CD14-positive monocyte (primary cell): ENCODE measurements around the gene RNF130. TPM values are rescaled to one million over a fixed set of nuclear protein-coding genes. Genes with fewer than 3 reads are reported as not detected.

ENCODE experiments used
- DNase-seq, 3 donors: peaks; one replicate each; pipeline ENCODE4 v3.0.0-alpha.2; 2011 to 2022
- H2AFZ ChIP-seq: 2 replicates; pipeline ENCODE4 v1.6.0; 2012; ENCODE audit warnings: mild to moderate bottlenecking, low read depth, low read length, inconsistent platforms; ENCODE audit not compliant: insufficient read depth, poor library complexity, severe bottlenecking
- H3K27ac ChIP-seq, 2 donors: 1 replicate in 1 of 2; 2 replicates in 1 of 2; pipeline ENCODE4 v1.5.1; 2012 to 2013; ENCODE audit warnings: low read length in 2 of 2, control low read depth in 1 of 2, inconsistent platforms in 1 of 2, low read depth in 1 of 2, mild to moderate bottlenecking in 1 of 2
- H3K27me3 ChIP-seq, 2 donors: one replicate each; pipeline versions ENCODE4 v1.6.0 to v1.6.1; 2011 to 2013; ENCODE audit warnings: low read length in 2 of 2; ENCODE audit not compliant: control insufficient read depth in 2 of 2, insufficient read depth in 2 of 2
- H3K36me3 ChIP-seq, 2 donors: replicated peaks in 1 of 2; 1 replicate in 1 of 2; 2 replicates in 1 of 2; pipeline versions ENCODE4 v1.5.1 to v1.6.1; 2012 to 2013; ENCODE audit warnings: low read length in 2 of 2, control low read depth in 1 of 2, inconsistent platforms in 1 of 2, mild to moderate bottlenecking in 1 of 2; ENCODE audit not compliant: insufficient read depth in 2 of 2, control insufficient read depth in 1 of 2
- H3K4me1 ChIP-seq, 2 donors: 1 replicate in 1 of 2; 2 replicates in 1 of 2; pipeline versions ENCODE4 v1.5.1 to v1.6.1; 2012 to 2013; ENCODE audit warnings: low read length in 2 of 2, control low read depth in 1 of 2, inconsistent platforms in 1 of 2, mild to moderate bottlenecking in 1 of 2, moderate library complexity in 1 of 2; ENCODE audit not compliant: insufficient read depth in 2 of 2, control insufficient read depth in 1 of 2
- H3K4me2 ChIP-seq: replicated peaks from 2 replicates; pipeline ENCODE3; 2012; ENCODE audit warnings: low read length, moderate library complexity, mild to moderate bottlenecking; ENCODE audit not compliant: poor library complexity, severe bottlenecking; ENCODE audit errors: extremely low read depth
- H3K4me3 ChIP-seq, 3 experiments: fragments of 200-600 bp in 1 of 3; sonication (generic) in 1 of 3; replicated peaks in 1 of 3; 1 replicate in 2 of 3; 2 replicates in 1 of 3; pipeline ENCODE4 v1.5.1; 2011 to 2013; ENCODE audit warnings: low read length in 3 of 3, mild to moderate bottlenecking in 3 of 3, control low read depth in 2 of 3, low read depth in 2 of 3, inconsistent platforms in 1 of 3, moderate library complexity in 1 of 3
- H3K79me2 ChIP-seq: 2 replicates; pipeline ENCODE4 v1.6.0; 2012; ENCODE audit warnings: mild to moderate bottlenecking, control low read depth, inconsistent platforms, low read length, moderate library complexity; ENCODE audit not compliant: insufficient read depth
- H3K9ac ChIP-seq: 2 replicates; pipeline ENCODE4 v1.6.0; 2017; ENCODE audit warnings: low read length, mild to moderate bottlenecking; ENCODE audit not compliant: insufficient read depth, poor library complexity, severe bottlenecking
- H3K9me3 ChIP-seq, 2 donors: replicated peaks in 1 of 2; 1 replicate in 1 of 2; 2 replicates in 1 of 2; pipeline versions ENCODE4 v1.5.1 to v1.6.1; 2012 to 2013; ENCODE audit warnings: low read length in 2 of 2, control low read depth in 1 of 2; ENCODE audit not compliant: control insufficient read depth in 1 of 2, insufficient read depth in 1 of 2
- H4K20me1 ChIP-seq: 2 replicates; pipeline ENCODE4 v1.6.0; 2012; ENCODE audit warnings: mild to moderate bottlenecking, low read length, control low read depth, moderate library complexity; ENCODE audit not compliant: insufficient read depth
- H3K27ac Mint-ChIP-seq, 7 donors: one replicate each; pipeline ENCODE4 v1.8.0; 2020; ENCODE audit warnings: mild to moderate bottlenecking in 7 of 7, mixed read lengths in 7 of 7, moderate library complexity in 6 of 7, inconsistent platforms in 2 of 7
- H3K27me3 Mint-ChIP-seq, 3 donors: one replicate each; pipeline ENCODE4 v1.8.0; 2021 to 2022; ENCODE audit warnings: low read depth in 3 of 3, mild to moderate bottlenecking in 3 of 3, mixed read lengths in 3 of 3, moderate library complexity in 3 of 3, inconsistent platforms in 1 of 3
- H3K36me3 Mint-ChIP-seq, 2 donors: one replicate each; pipeline ENCODE4 v1.8.0; 2020; ENCODE audit warnings: mixed read lengths in 2 of 2, inconsistent platforms in 1 of 2, mild to moderate bottlenecking in 1 of 2
- H3K4me1 Mint-ChIP-seq: one replicate; pipeline ENCODE4 v1.8.0; 2020; ENCODE audit warnings: mild to moderate bottlenecking, mixed read lengths
- H3K4me3 Mint-ChIP-seq, 2 donors: one replicate each; pipeline ENCODE4 v1.8.0; 2020; ENCODE audit warnings: mild to moderate bottlenecking in 2 of 2, mixed read lengths in 2 of 2, moderate library complexity in 1 of 2
- H3K9me3 Mint-ChIP-seq, 7 donors: one replicate each; pipeline ENCODE4 v1.8.0; 2020 to 2022; ENCODE audit warnings: mixed read lengths in 7 of 7, mild to moderate bottlenecking in 6 of 7, moderate library complexity in 6 of 7, inconsistent platforms in 2 of 7
- CTCF ChIP-seq: fragments of 200-600 bp; IDR thresholded peaks from one replicate; pipeline ENCODE4 v1.8.0; 2022; ENCODE audit warnings: antibody characterized with exemption, mild to moderate bottlenecking
- WGBS: methylation state at CpG from one replicate; pipeline ENCODE4 v1.1.5; 2013; ENCODE audit warnings: missing lambda C conversion rate; ENCODE audit not compliant: insufficient coverage; 5-methylcytosine and 5-hydroxymethylcytosine counted together
- intact Hi-C, 2 donors: fragments of 100-400 bp; cut with micrococcal nuclease; formaldehyde crosslinking; loops; one replicate each; pipeline versions ENCODE4 v1.15.0 to v1.15.1; 2023
- polyA plus RNA-seq, 3 donors: library from polyadenylated mRNA; depleted of rRNA in 1 of 3; unstranded in 2 of 3; stranded (reverse) in 1 of 3; fragments of 300-500 nt in 2 of 3; fragments of >200 nt in 1 of 3; fragmentation: Illumina TruSeq in 2 of 3; gene quantifications; 1 replicate in 2 of 3; 2 replicates in 1 of 3; pipeline ENCODE4 v1.2.3, GENCODE V29; 2012 to 2021

RNF130 gene
- polyA plus RNA-seq, 3 donors: 294 to 439 (median 376) TPM

- H4K20me1 ChIP-seq: no peaks in the 10 kb centered on the region
- intact Hi-C loops: no loop called here
- H3K27me3 ChIP-seq: peaks cover 2 to 13% of the 10 kb centered on the region in 2 donors
- no peak overlapping the region for H3K27ac ChIP-seq
- peaks cover 14 to 29% (median 16%) of the 10 kb centered on the region in 3 donors for H3K27me3 Mint-ChIP-seq
- H3K4me3 ChIP-seq: no peak overlapping the region
- peaks cover 26% of the 10 kb centered on the region for H3K4me1 Mint-ChIP-seq
- peaks cover 0 to 11% of the 10 kb centered on the region in 2 donors for H3K36me3 Mint-ChIP-seq
- no peak for TF ChIP-seq CTCF
- DNase-seq: no peak
- peaks cover 0 to 17% (median 12%) of the 10 kb centered on the region in 7 donors for H3K9me3 Mint-ChIP-seq
- no peak overlapping the region for H2AFZ ChIP-seq
- 94% methylated on average over 12 of the region's 17 CpGs for WGBS
- peak overlapping the region in 1 of 7 donors; percentile 36 for H3K27ac Mint-ChIP-seq
- no peaks in the 10 kb centered on the region for H3K79me2 ChIP-seq
- no peaks in the 10 kb centered on the region for H3K36me3 ChIP-seq
- H3K4me1 ChIP-seq: peaks cover 12 to 13% of the 10 kb centered on the region in 2 donors
- H3K4me2 ChIP-seq: no peak overlapping the region
- peaks cover 7 to 9% of the 10 kb centered on the region in 2 donors for H3K9me3 ChIP-seq
- H3K4me3 Mint-ChIP-seq: no peak overlapping the region
- no peak overlapping the region for H3K9ac ChIP-seq
Measured at GRCh38 chr5:180082633-180083420, 11.3 kb upstream of the RNF130 start.

GRCh38 chr5:180081481-180081880, 9.9 kb upstream of the RNF130 start:
- Mint-ChIP-seq H3K9me3 (peaks cover 0 to 17% (median 12%) of the 10 kb centered on the region in 7 donors), H3K4me3 (peak overlapping the region in 1 of 2 donors; percentile 30), H3K4me1 (peaks cover 26% of the 10 kb centered on the region), H3K36me3 (peaks cover 0 to 11% of the 10 kb centered on the region in 2 donors), H3K27me3 (peaks cover 12 to 29% (median 16%) of the 10 kb centered on the region in 3 donors), H3K27ac (no peak overlapping the region)
- Histone ChIP-seq H3K79me2 (no peaks in the 10 kb centered on the region), H3K4me2 (no peak overlapping the region), H4K20me1 (no peaks in the 10 kb centered on the region), H3K27ac (no peak overlapping the region), H3K9ac (no peak overlapping the region), H3K9me3 (peaks cover 7 to 9% of the 10 kb centered on the region in 2 donors), H3K36me3 (no peaks in the 10 kb centered on the region), H3K4me3 (no peak overlapping the region), H2AFZ (no peak overlapping the region), H3K4me1 (peaks cover 12 to 13% of the 10 kb centered on the region in 2 donors), H3K27me3 (peaks cover 2 to 13% of the 10 kb centered on the region in 2 donors)
- DNase-seq: no peak
- intact Hi-C loops: no loop called here
- TF ChIP-seq CTCF: no peak
- WGBS: 80% methylated on average over 2 of the region's 5 CpGs
